Hematopoietic multipotent progenitor cell treated with erythropoietin and hydrocortisone succinate and interleukin-3 and kit ligand, for 6 days (in vitro differentiated cells): Measurements from ENCODE around the gene GGT5.
"Not testable (repeated sequence)": the region's sequence is repeated elsewhere in the genome, so short reads cannot be mapped to it uniquely, and the experiment has no call there.

Experiments used
- DNase-seq: peaks from one replicate; pipeline ENCODE4 v3.0.0-alpha.2; 2015

Gene GGT5

GRCh38 chr22:24262185-24262749 is 17.4 kb upstream of the GGT5 start:
- DNase-seq, result not testable (repeated sequence)

GRCh38 chr22:24259459-24259858 is 14.6 kb upstream of the GGT5 start:
- DNase-seq, result peak; percentile 89

- DNase-seq, result not testable (repeated sequence)
Measured at GRCh38 chr22:24256736-24257135, 11.9 kb upstream of the GGT5 start.

GRCh38 chr22:24256136-24256535 is 11.3 kb upstream of the GGT5 start:
- DNase-seq, result not testable (repeated sequence)

- not testable (repeated sequence) for DNase-seq
Measured at GRCh38 chr22:24253126-24253525, 8.2 kb upstream of the GGT5 start.

- not testable (repeated sequence) for DNase-seq
Measured at GRCh38 chr22:24251286-24251685, 6.4 kb upstream of the GGT5 start.

- not testable (repeated sequence) for DNase-seq
Measured at GRCh38 chr22:24249413-24249812, 4.5 kb upstream of the GGT5 start.

- not testable (repeated sequence) for DNase-seq
Measured at GRCh38 chr22:24248611-24249010, 3.7 kb upstream of the GGT5 start.

GRCh38 chr22:24247564-24248344 is 2.9 kb upstream of the GGT5 start:
- peak; percentile 81 for DNase-seq

- DNase-seq, result no peak
Measured at GRCh38 chr22:24247011-24247507, 2.2 kb upstream of the GGT5 start.

- DNase-seq, result not testable (repeated sequence)
Measured at GRCh38 chr22:24245584-24246561, 991 bp upstream of the GGT5 start.

- no peak for DNase-seq
Measured at GRCh38 chr22:24244144-24244787, 616 bp downstream of the GGT5 start.

- not testable (repeated sequence) for DNase-seq
Measured at GRCh38 chr22:24243417-24243816, 1.5 kb downstream of the GGT5 start.

- DNase-seq, result not testable (repeated sequence)
Measured at GRCh38 chr22:24240985-24241692, 3.7 kb downstream of the GGT5 start.

GRCh38 chr22:24240381-24240780 is 4.5 kb downstream of the GGT5 start:
- DNase-seq, result no peak

GRCh38 chr22:24238101-24238694 is 6.7 kb downstream of the GGT5 start:
- not testable (repeated sequence) for DNase-seq

- DNase-seq, result no peak
Measured at GRCh38 chr22:24236656-24237055, 8.2 kb downstream of the GGT5 start.

- DNase-seq, result no peak
Measured at GRCh38 chr22:24235315-24235714, 9.6 kb downstream of the GGT5 start.

GRCh38 chr22:24233816-24234215 is 11.1 kb downstream of the GGT5 start:
- no peak for DNase-seq

GRCh38 chr22:24233235-24233634 is 11.6 kb downstream of the GGT5 start:
- DNase-seq, result no peak

- DNase-seq, result no peak
Measured at GRCh38 chr22:24232725-24233124, 12.2 kb downstream of the GGT5 start.
